IMR-90 (cell line): ENCODE data around the gene DESI1. TPM values are rescaled to one million over a fixed set of nuclear protein-coding genes. Genes with fewer than 3 reads are reported as not detected.

Experiments
- ATAC-seq: fragments of 200-7000 bp; cut with Tn5 transposase; 2 replicates; pipeline ENCODE4 v1.9.1; 2020; ENCODE audit warnings: low read depth, mild to moderate bottlenecking, moderate library complexity
- BruUV-seq: library from RNA; stranded (reverse); fragments of 400-500 nt; replicated peaks from 2 replicates; lab custom pipeline; 2021; lab: Mats Ljungman, UMichigan
- CTCF ChIA-PET: fragments of 300-600 bp; formaldehyde crosslinking; extraction: SDS; loops from one replicate; lab custom pipeline; 2021; ENCODE audit warnings: antibody characterized with exemption; lab: Yijun Ruan, JAX
- POLR2A ChIA-PET: fragments of 300-600 bp; sonication (Branson Sonifier 250); formaldehyde crosslinking; loops from one replicate; lab custom pipeline; 2022; ENCODE audit warnings: antibody characterized with exemption; ENCODE audit not compliant: unreplicated experiment; lab: Charles Lee
- DNase-seq: peaks from one replicate; pipeline ENCODE4 v3.0.0; 2013
- H2AFZ ChIP-seq: replicated peaks from 2 replicates; pipeline ENCODE3; 2013; ENCODE audit warnings: low read length, mild to moderate bottlenecking; ENCODE audit not compliant: poor library complexity
- H2AK5ac ChIP-seq: 2 replicates; pipeline ENCODE4 v1.6.1; 2013; ENCODE audit warnings: low read depth, low read length, inconsistent platforms
- H2AK9ac ChIP-seq: replicated peaks from 2 replicates; pipeline ENCODE3; 2013; ENCODE audit warnings: mild to moderate bottlenecking, low read depth, low read length, moderate library complexity; ENCODE audit not compliant: poor library complexity
- H2BK120ac ChIP-seq: 2 replicates; pipeline ENCODE4 v1.6.1; 2013; ENCODE audit warnings: low read depth, low read length, inconsistent platforms
- H2BK15ac ChIP-seq: 3 replicates; pipeline ENCODE4 v1.6.1; 2013; ENCODE audit warnings: low read depth, low read length, inconsistent platforms
- H2BK20ac ChIP-seq: 2 replicates; pipeline ENCODE4 v1.6.1; 2013; ENCODE audit warnings: low read depth, mild to moderate bottlenecking, inconsistent platforms, low read length, moderate library complexity
- H2BK5ac ChIP-seq: 2 replicates; pipeline ENCODE4 v1.6.1; 2013; ENCODE audit warnings: mild to moderate bottlenecking, low read depth, low read length, inconsistent platforms; ENCODE audit not compliant: poor library complexity, severe bottlenecking
- H3K14ac ChIP-seq: replicated peaks from 2 replicates; pipeline ENCODE4 v1.6.1; 2013; ENCODE audit warnings: low read depth, low read length, inconsistent platforms
- H3K18ac ChIP-seq: 2 replicates; pipeline ENCODE4 v1.6.1; 2013; ENCODE audit warnings: low read depth, low read length, control low read depth
- H3K23ac ChIP-seq: 2 replicates; pipeline ENCODE4 v1.6.1; 2013; ENCODE audit warnings: low read depth, low read length, inconsistent platforms
- H3K27ac ChIP-seq: 2 replicates; pipeline ENCODE4 v1.5.1; 2013; ENCODE audit warnings: mild to moderate bottlenecking, control low read depth, low read length; ENCODE audit not compliant: insufficient read depth
- H3K27me3 ChIP-seq: 2 replicates; pipeline ENCODE4 v1.6.1; 2013; ENCODE audit warnings: low read length; ENCODE audit not compliant: control insufficient read depth, insufficient read depth
- H3K36me3 ChIP-seq: 2 replicates; pipeline ENCODE4 v1.6.1; 2013; ENCODE audit warnings: low read length, mixed read lengths; ENCODE audit not compliant: control insufficient read depth, insufficient read depth
- H3K4ac ChIP-seq: 2 replicates; pipeline ENCODE4 v1.6.1; 2013; ENCODE audit warnings: low read depth, low read length, inconsistent platforms
- H3K4me1 ChIP-seq: 2 replicates; pipeline ENCODE4 v1.6.1; 2013; ENCODE audit warnings: low read length, mixed read lengths; ENCODE audit not compliant: control insufficient read depth, insufficient read depth
- H3K4me2 ChIP-seq: 2 replicates; pipeline ENCODE4 v1.6.1; 2013; ENCODE audit warnings: low read depth, mild to moderate bottlenecking, control low read depth, low read length, moderate library complexity
- H3K4me3 ChIP-seq: 2 replicates; pipeline ENCODE4 v1.5.1; 2013; ENCODE audit warnings: low read depth, mild to moderate bottlenecking, control low read depth, low read length, moderate library complexity; ENCODE audit not compliant: insufficient read depth
- H3K56ac ChIP-seq: 2 replicates; pipeline ENCODE4 v1.6.1; 2013; ENCODE audit warnings: low read length, inconsistent platforms; ENCODE audit not compliant: insufficient read depth; ENCODE audit errors: extremely low read depth
- H3K79me1 ChIP-seq, 2 experiments: 2 replicates each; pipeline ENCODE4 v1.6.1; 2013; ENCODE audit warnings: low read length in 2 of 2, inconsistent platforms in 1 of 2, low read depth in 1 of 2
- H3K9ac ChIP-seq: 2 replicates; pipeline ENCODE4 v1.6.1; 2013; ENCODE audit warnings: low read depth, low read length, control low read depth
- H3K9me1 ChIP-seq: 2 replicates; pipeline ENCODE4 v1.6.1; 2013; ENCODE audit warnings: low read length, inconsistent platforms; ENCODE audit not compliant: insufficient read depth
- H3K9me3 ChIP-seq: 2 replicates; pipeline ENCODE4 v1.6.1; 2013; ENCODE audit warnings: low read length; ENCODE audit not compliant: control insufficient read depth, insufficient read depth
- H4K20me1 ChIP-seq: 2 replicates; pipeline ENCODE4 v1.6.1; 2013; ENCODE audit warnings: low read length, inconsistent platforms; ENCODE audit not compliant: insufficient read depth
- H4K5ac ChIP-seq: 2 replicates; pipeline ENCODE4 v1.6.1; 2013; ENCODE audit warnings: mild to moderate bottlenecking, low read depth, low read length, control low read depth
- H4K8ac ChIP-seq, 2 experiments: 2 replicates each; pipeline ENCODE4 v1.6.1; 2013; ENCODE audit warnings: low read depth in 2 of 2, low read length in 2 of 2, control low read depth in 1 of 2, inconsistent platforms in 1 of 2
- H4K91ac ChIP-seq: 2 replicates; pipeline ENCODE4 v1.6.1; 2013; ENCODE audit warnings: low read depth, low read length, inconsistent platforms; ENCODE audit not compliant: insufficient read depth
- BHLHE40 ChIP-seq: fragments of 150-350 bp; IDR thresholded peaks from 2 replicates; pipeline ENCODE4 v1.6.1; 2016; ENCODE audit warnings: mild to moderate bottlenecking, low read depth, low read length
- CHD1 ChIP-seq: IDR thresholded peaks from 2 replicates; pipeline ENCODE4 v1.6.1; 2012; ENCODE audit warnings: low read depth, low read length, improper control_type of control experiment
- FOS ChIP-seq: fragments of 150-350 bp; IDR thresholded peaks from 2 replicates; pipeline ENCODE4 v1.6.1; 2016; ENCODE audit warnings: low read depth, low read length
- POLR2A ChIP-seq: IDR thresholded peaks from 2 replicates; pipeline ENCODE4 v1.6.1; 2012; ENCODE audit warnings: mild to moderate bottlenecking, low read depth, low read length
- RCOR1 ChIP-seq: IDR thresholded peaks from 2 replicates; pipeline ENCODE4 v1.6.1; 2012; ENCODE audit warnings: mild to moderate bottlenecking, low read length, improper control_type of control experiment; ENCODE audit not compliant: insufficient replicate concordance
- WGBS, 2 experiments: methylation state at CpG; one replicate each; pipeline versions ENCODE4 v1.1.5 to v1.1.7; 2013; ENCODE audit warnings: missing lambda C conversion rate in 2 of 2; ENCODE audit not compliant: insufficient read length in 1 of 2; ENCODE audit errors: extremely low coverage in 2 of 2; 5-methylcytosine and 5-hydroxymethylcytosine counted together
- dilution Hi-C: fragments of 300-500 bp; cut with HindIII; formaldehyde crosslinking; loops from one replicate; pipeline ENCODE4 v1.14.3; 2018; ENCODE audit warnings: low sequenced_read_pairs; ENCODE audit not compliant: unreplicated experiment
- in situ Hi-C: fragments of 300-500 bp; cut with MboI; formaldehyde crosslinking; loops from 3 replicates; pipeline ENCODE4 v1.14.3; 2019; ENCODE audit warnings: low sequenced_read_pairs, inconsistent platforms, mixed read lengths
- intact Hi-C: fragments of 100-400 bp; cut with micrococcal nuclease; formaldehyde crosslinking; loops from 2 replicates; pipeline ENCODE4 v1.10.0; 2022
- polyA plus RNA-seq, 3 experiments: library from polyadenylated mRNA; depleted of rRNA; stranded (reverse); fragments of >200 nt; gene quantifications; 2 replicates each; pipeline ENCODE4 v1.2.3, GENCODE V29; 2012; ENCODE audit warnings: low replicate concordance in 1 of 3
- total RNA-seq: library from RNA; depleted of rRNA; stranded (reverse); fragments of >200 nt; gene quantifications from 2 replicates; pipeline ENCODE4 v1.2.3, GENCODE V29; 2012
- TF ChIP-seq, protein P1 (sequence below): conservative IDR thresholded peaks from 2 replicates; pipeline ENCODE4 v1.5.1; 2012; ENCODE audit warnings: mild to moderate bottlenecking, low read depth, low read length, improper control_type of control experiment
- TF ChIP-seq, protein P2 (sequence below): fragments of 150-350 bp; IDR thresholded peaks from 2 replicates; pipeline ENCODE4 v1.6.1; 2017; ENCODE audit warnings: mild to moderate bottlenecking, antibody characterized with exemption, low read length, low read depth

DESI1 gene
- total and polyA plus RNA-seq, 2 of the 4 experiments (the other 2 are of a cell fraction) = 14.5 to 24.9 TPM

DNA sequence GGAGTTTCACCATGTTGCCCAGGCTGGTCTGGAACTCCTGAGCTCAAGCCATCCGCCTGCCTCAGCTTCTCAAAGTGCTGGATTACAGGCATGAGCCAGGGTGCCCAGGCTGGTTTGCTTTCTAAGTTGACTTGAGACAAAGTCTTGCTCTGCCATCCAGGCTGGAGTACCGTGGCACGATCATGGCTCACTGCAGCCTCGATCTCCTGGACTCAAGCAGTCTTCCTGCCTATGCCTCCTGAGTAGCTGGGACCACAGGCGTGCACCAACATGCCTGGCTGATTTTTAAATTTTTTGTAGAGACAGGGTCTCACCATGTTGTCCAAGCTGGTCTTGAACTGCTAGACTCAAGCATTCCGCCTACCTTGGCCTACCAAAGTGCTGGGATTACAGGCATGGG lies 36.9 kb upstream of the DESI1 start:
- in situ Hi-C loops = no loop called here
- DNase-seq (no peak), ATAC-seq (no peak)
- no peak for TF ChIP-seq RCOR1
- TF ChIP-seq POLR2A = no peak
- TF ChIP-seq, protein P1, sequence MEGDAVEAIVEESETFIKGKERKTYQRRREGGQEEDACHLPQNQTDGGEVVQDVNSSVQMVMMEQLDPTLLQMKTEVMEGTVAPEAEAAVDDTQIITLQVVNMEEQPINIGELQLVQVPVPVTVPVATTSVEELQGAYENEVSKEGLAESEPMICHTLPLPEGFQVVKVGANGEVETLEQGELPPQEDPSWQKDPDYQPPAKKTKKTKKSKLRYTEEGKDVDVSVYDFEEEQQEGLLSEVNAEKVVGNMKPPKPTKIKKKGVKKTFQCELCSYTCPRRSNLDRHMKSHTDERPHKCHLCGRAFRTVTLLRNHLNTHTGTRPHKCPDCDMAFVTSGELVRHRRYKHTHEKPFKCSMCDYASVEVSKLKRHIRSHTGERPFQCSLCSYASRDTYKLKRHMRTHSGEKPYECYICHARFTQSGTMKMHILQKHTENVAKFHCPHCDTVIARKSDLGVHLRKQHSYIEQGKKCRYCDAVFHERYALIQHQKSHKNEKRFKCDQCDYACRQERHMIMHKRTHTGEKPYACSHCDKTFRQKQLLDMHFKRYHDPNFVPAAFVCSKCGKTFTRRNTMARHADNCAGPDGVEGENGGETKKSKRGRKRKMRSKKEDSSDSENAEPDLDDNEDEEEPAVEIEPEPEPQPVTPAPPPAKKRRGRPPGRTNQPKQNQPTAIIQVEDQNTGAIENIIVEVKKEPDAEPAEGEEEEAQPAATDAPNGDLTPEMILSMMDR = no peak
- TF ChIP-seq BHLHE40 = no peak
- TF ChIP-seq CHD1 = no peak
- no peak for TF ChIP-seq FOS
- TF ChIP-seq, protein P2, sequence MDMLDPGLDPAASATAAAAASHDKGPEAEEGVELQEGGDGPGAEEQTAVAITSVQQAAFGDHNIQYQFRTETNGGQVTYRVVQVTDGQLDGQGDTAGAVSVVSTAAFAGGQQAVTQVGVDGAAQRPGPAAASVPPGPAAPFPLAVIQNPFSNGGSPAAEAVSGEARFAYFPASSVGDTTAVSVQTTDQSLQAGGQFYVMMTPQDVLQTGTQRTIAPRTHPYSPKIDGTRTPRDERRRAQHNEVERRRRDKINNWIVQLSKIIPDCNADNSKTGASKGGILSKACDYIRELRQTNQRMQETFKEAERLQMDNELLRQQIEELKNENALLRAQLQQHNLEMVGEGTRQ = no peak
- WGBS, 2 experiments = 88% methylated on average over 1 of the region's 6 CpGs; no CpG with 5 or more reads in 1 of the 2 experiments
- Histone ChIP-seq H2BK20ac (no peak overlapping the region), H3K14ac (no peak overlapping the region), H2BK5ac (no peak overlapping the region), H2AK5ac (no peak overlapping the region), H3K27ac (no peak overlapping the region), H3K4ac (no peak overlapping the region), H4K5ac (peak overlapping the region; percentile 36; the same call in 1 of the 2 replicates), H3K9me1 (0 out of 2 replicates have a peak, but pooled peaks cover 7% of the 10 kb centered on the region), H3K9ac (no peak overlapping the region), H3K18ac (no peak overlapping the region), H2BK15ac (no peak overlapping the region), H3K4me1 (0 out of 2 replicates have a peak, but pooled peaks cover 1% of the 10 kb centered on the region), H3K4me2 (no peak overlapping the region), H3K79me1 (peaks cover 24 to 54% of the 10 kb centered on the region in 2 experiments), H3K9me3 (no peaks in the 10 kb centered on the region), H3K56ac (no peak overlapping the region), H3K4me3 (no peak overlapping the region), H2AK9ac (no peak overlapping the region), H4K91ac (no peak overlapping the region), H3K23ac (no peak overlapping the region), H2AFZ (no peak overlapping the region), H4K8ac (no peak overlapping the region), H3K36me3 (peaks cover 59% of the 10 kb centered on the region), H2BK120ac (no peak overlapping the region), H3K27me3 (no peaks in the 10 kb centered on the region), H4K20me1 (peaks cover 10% of the 10 kb centered on the region)
- dilution Hi-C loops = no loop called here
- POLR2A ChIA-PET = no interaction called here
- no TSS peak for BruUV-seq
- CTCF ChIA-PET = interaction anchor here (2.5 kb wide), 1 partner anchor 9 kb away, joined by 12 read pairs; no protein-coding TSS in a partner anchor
- intact Hi-C loops = no loop called here
